Mammary epithelial cell (primary cell): ENCODE data around the gene CDON.

Source experiments
- CTCF ChIP-seq, 2 donors: IDR thresholded peaks in 1 of 2; conservative IDR thresholded peaks in 1 of 2; 2 replicates each; pipeline ENCODE4 v1.5.1; 2011 to 2012; ENCODE audit warnings: inconsistent platforms in 2 of 2, low read length in 2 of 2, mild to moderate bottlenecking in 2 of 2, control low read depth in 1 of 2, low read depth in 1 of 2; ENCODE audit not compliant: insufficient read depth in 1 of 2; ENCODE audit errors: extremely low read depth in 1 of 2
- EZH2 ChIP-seq: IDR thresholded peaks from 2 replicates; pipeline ENCODE4 v1.6.1; 2012; ENCODE audit warnings: low read length, inconsistent platforms, borderline replicate concordance

GRCh38 chr11:126032375-126032774 lies 30.3 kb downstream of the CDON start:
- no peak for TF ChIP-seq CTCF (conservative IDR thresholded peaks at IDR 0.05 in 1 of 2, IDR thresholded peaks at IDR 0.05 in 1 of 2; ENCODE audit: extremely low read depth in 1 of 2, insufficient read depth in 1 of 2, low read depth in 1 of 2, low read length in 2 of 2)
- TF ChIP-seq EZH2, result no peak
